GM23338 (cell line): ENCODE data around the gene LRRC28. TPM values are rescaled to one million over a fixed set of nuclear protein-coding genes. Genes with fewer than 3 reads are reported as not detected.

Experiments used
- ATAC-seq: fragments of 200-7000 bp; cut with Tn5 transposase; 3 replicates; pipeline ENCODE4 v1.9.1; 2020
- DNase-seq: peaks from one replicate; pipeline ENCODE4 v3.0.0-alpha.2; 2015; ENCODE audit warnings: low spot score
- H2AFZ ChIP-seq: fragments of 200-600 bp; sonication (generic); 2 replicates; pipeline ENCODE4 v1.8.0; 2016; ENCODE audit warnings: antibody characterized with exemption, mild to moderate bottlenecking, moderate library complexity
- H3F3A ChIP-seq: fragments of 200-600 bp; sonication (generic); replicated peaks from 2 replicates; pipeline ENCODE4 v1.8.0; 2017; ENCODE audit warnings: antibody characterized with exemption, mixed run types, low read depth
- H3K27ac ChIP-seq: fragments of 200-600 bp; sonication (generic); 2 replicates; pipeline ENCODE4 v1.6.1; 2016; ENCODE audit warnings: low read depth
- H3K27me3 ChIP-seq: fragments of 200-600 bp; sonication (generic); 2 replicates; pipeline ENCODE4 v1.8.0; 2016; ENCODE audit warnings: mild to moderate bottlenecking, mixed run types, moderate library complexity; ENCODE audit not compliant: insufficient read depth
- H3K36me3 ChIP-seq: fragments of 200-600 bp; sonication (generic); 2 replicates; pipeline ENCODE4 v1.8.0; 2016; ENCODE audit warnings: mild to moderate bottlenecking; ENCODE audit not compliant: insufficient read depth
- H3K4me1 ChIP-seq: fragments of 200-600 bp; sonication (generic); 2 replicates; pipeline ENCODE4 v1.8.0; 2016; ENCODE audit warnings: mild to moderate bottlenecking, moderate library complexity; ENCODE audit not compliant: insufficient read depth
- H3K4me2 ChIP-seq: fragments of 200-600 bp; sonication (generic); 2 replicates; pipeline ENCODE4 v1.7.1; 2017; ENCODE audit warnings: mixed run types
- H3K4me3 ChIP-seq: fragments of 200-600 bp; sonication (generic); 2 replicates; pipeline ENCODE4 v1.6.1; 2016; ENCODE audit warnings: mixed run types
- H3K79me2 ChIP-seq: fragments of 200-600 bp; sonication (generic); replicated peaks from 2 replicates; pipeline ENCODE4 v1.8.0; 2017; ENCODE audit warnings: mild to moderate bottlenecking; ENCODE audit not compliant: insufficient read depth
- H3K9me2 ChIP-seq: fragments of 200-600 bp; sonication (generic); 2 replicates; pipeline ENCODE4 v1.8.0; 2017; ENCODE audit not compliant: insufficient read depth
- H4K20me1 ChIP-seq: fragments of 200-600 bp; sonication (generic); replicated peaks from 2 replicates; pipeline ENCODE4 v1.8.0; 2017; ENCODE audit warnings: mild to moderate bottlenecking; ENCODE audit not compliant: insufficient read depth
- H3K27ac Mint-ChIP-seq: 2 replicates; pipeline ENCODE4 v1.8.0; 2020; ENCODE audit warnings: inconsistent platforms, mild to moderate bottlenecking, moderate library complexity, mixed read lengths
- H3K27me3 Mint-ChIP-seq: 3 replicates; pipeline ENCODE4 v1.8.0; 2022; ENCODE audit warnings: low read depth, mild to moderate bottlenecking, moderate library complexity, mixed read lengths, inconsistent platforms; ENCODE audit not compliant: insufficient read depth, poor library complexity
- H3K36me3 Mint-ChIP-seq: 3 replicates; pipeline ENCODE4 v1.8.0; 2021; ENCODE audit warnings: low read depth, mild to moderate bottlenecking, inconsistent platforms, moderate library complexity, mixed read lengths
- H3K4me1 Mint-ChIP-seq: 3 replicates; pipeline ENCODE4 v1.8.0; 2020; ENCODE audit warnings: mild to moderate bottlenecking, inconsistent platforms, mixed read lengths
- H3K4me3 Mint-ChIP-seq: 3 replicates; pipeline ENCODE4 v1.8.0; 2021; ENCODE audit warnings: moderate library complexity, mild to moderate bottlenecking, inconsistent platforms, mixed read lengths
- H3K9me3 Mint-ChIP-seq: 3 replicates; pipeline ENCODE4 v1.8.0; 2020; ENCODE audit warnings: moderate library complexity, mild to moderate bottlenecking, inconsistent platforms, mixed read lengths
- CREB1 ChIP-seq: fragments of 250-450 bp; sonication (Bioruptor Pico); IDR thresholded peaks from 2 replicates; pipeline ENCODE4 v1.5.0; 2020; ENCODE audit warnings: low read depth, mild to moderate bottlenecking, moderate library complexity
- CTCF ChIP-seq, 2 experiments: fragments of 200-600 bp in 1 of 2; sonication (generic) in 1 of 2; conservative IDR thresholded peaks; 2 replicates each; pipeline versions ENCODE4 v1.5.1 to v1.6.1; 2016 to 2017; ENCODE audit warnings: antibody characterized with exemption in 2 of 2, low read depth in 2 of 2, mild to moderate bottlenecking in 2 of 2, moderate library complexity in 1 of 2
- EZH2 ChIP-seq: fragments of 200-600 bp; sonication (generic); IDR thresholded peaks from one replicate; pipeline ENCODE4 v1.8.0; 2017; ENCODE audit warnings: antibody characterized with exemption, mild to moderate bottlenecking, low read depth; ENCODE audit not compliant: unreplicated experiment
- EZH2phosphoT487 ChIP-seq: fragments of 200-600 bp; sonication (generic); IDR thresholded peaks from one replicate; pipeline ENCODE4 v1.8.1; 2018; ENCODE audit warnings: antibody characterized with exemption; ENCODE audit not compliant: unreplicated experiment
- JUNB ChIP-seq: IDR thresholded peaks from one replicate; pipeline ENCODE4 v1.6.1; 2016; ENCODE audit warnings: antibody characterized with exemption; ENCODE audit not compliant: unreplicated experiment
- NANOG ChIP-seq: IDR thresholded peaks from 2 replicates; pipeline ENCODE4 v1.6.1; 2016; ENCODE audit warnings: antibody characterized with exemption, borderline replicate concordance
- POLR2AphosphoS5 ChIP-seq: IDR thresholded peaks from 2 replicates; pipeline ENCODE4 v1.6.1; 2016; ENCODE audit warnings: antibody characterized with exemption, low read depth
- REST ChIP-seq: IDR thresholded peaks from one replicate; pipeline ENCODE4 v1.6.1; 2018; ENCODE audit warnings: antibody characterized with exemption; ENCODE audit not compliant: unreplicated experiment
- STAT1 ChIP-seq: IDR thresholded peaks from one replicate; pipeline ENCODE4 v1.6.1; 2016; ENCODE audit warnings: antibody characterized with exemption; ENCODE audit not compliant: unreplicated experiment
- ZNF114 ChIP-seq: fragments of 250-450 bp; sonication (Bioruptor Pico); IDR thresholded peaks from 2 replicates; pipeline ENCODE4 v1.5.0; 2020; ENCODE audit warnings: mild to moderate bottlenecking, moderate library complexity
- ZNF331 ChIP-seq: fragments of 250-450 bp; sonication (Bioruptor Pico); IDR thresholded peaks from 2 replicates; pipeline ENCODE4 v1.5.0; 2020; ENCODE audit warnings: low read depth, mild to moderate bottlenecking, moderate library complexity
- ZNF462 ChIP-seq: fragments of 250-450 bp; sonication (Bioruptor Pico); IDR thresholded peaks from 2 replicates; pipeline ENCODE4 v1.5.0; 2020; ENCODE audit warnings: mild to moderate bottlenecking, moderate library complexity
- polyA plus RNA-seq: library from polyadenylated mRNA; unstranded; fragments of >200 nt; fragmentation: Nextera tagmentation; extraction: Ambion mirVana; gene quantifications from 2 replicates; pipeline ENCODE4 v1.2.1, GENCODE V29; 2016
- total RNA-seq: library from RNA; depleted of rRNA; stranded (reverse); fragments of >200 nt; shearing (Covaris generic); gene quantifications from 2 replicates; pipeline ENCODE4 v1.2.3, GENCODE V29; 2014
- TF ChIP-seq, protein P1 (sequence below): IDR thresholded peaks from 2 replicates; pipeline ENCODE4 v1.6.1; 2016; ENCODE audit warnings: antibody characterized with exemption

The LRRC28 gene
- total and polyA plus RNA-seq, 2 experiments from 2014 or later, result 12.9 to 28.4 TPM

DNA sequence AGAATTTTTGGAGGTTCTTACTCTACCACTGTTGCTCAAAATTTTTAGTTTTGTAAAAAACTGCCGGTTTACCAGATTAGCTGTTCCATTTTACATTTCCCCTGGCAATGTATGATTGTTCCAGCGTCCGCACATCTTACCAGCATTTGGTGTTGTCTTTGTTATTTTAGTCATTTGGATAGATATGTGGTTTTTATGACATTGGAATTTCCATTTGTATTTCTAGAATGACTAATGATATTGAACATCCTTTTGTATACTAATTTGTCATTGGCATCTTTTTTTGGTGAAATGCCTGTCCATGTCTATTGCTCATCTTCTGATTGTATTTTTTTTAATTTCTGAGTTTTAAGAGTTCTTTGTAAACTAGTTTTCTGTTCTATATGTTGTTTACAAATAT, 28.5 kb downstream of the LRRC28 start:
- TF ChIP-seq CTCF (conservative IDR thresholded peaks at IDR 0.05; ENCODE audit: low read depth in 2 of 2), result no peak
- no peak for TF ChIP-seq POLR2AphosphoS5
- TF ChIP-seq ZNF331 (CRISPR knock-in tag), result no peak
- TF ChIP-seq ZNF114 (CRISPR knock-in tag), result no peak
- TF ChIP-seq CREB1 (CRISPR knock-in tag), result no peak
- TF ChIP-seq NANOG, result no peak
- no peak for TF ChIP-seq EZH2
- no peak for TF ChIP-seq STAT1
- TF ChIP-seq REST, result no peak
- TF ChIP-seq EZH2phosphoT487, result no peak
- TF ChIP-seq, protein P1, sequence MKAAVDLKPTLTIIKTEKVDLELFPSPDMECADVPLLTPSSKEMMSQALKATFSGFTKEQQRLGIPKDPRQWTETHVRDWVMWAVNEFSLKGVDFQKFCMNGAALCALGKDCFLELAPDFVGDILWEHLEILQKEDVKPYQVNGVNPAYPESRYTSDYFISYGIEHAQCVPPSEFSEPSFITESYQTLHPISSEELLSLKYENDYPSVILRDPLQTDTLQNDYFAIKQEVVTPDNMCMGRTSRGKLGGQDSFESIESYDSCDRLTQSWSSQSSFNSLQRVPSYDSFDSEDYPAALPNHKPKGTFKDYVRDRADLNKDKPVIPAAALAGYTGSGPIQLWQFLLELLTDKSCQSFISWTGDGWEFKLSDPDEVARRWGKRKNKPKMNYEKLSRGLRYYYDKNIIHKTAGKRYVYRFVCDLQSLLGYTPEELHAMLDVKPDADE, result no peak
- no peak for TF ChIP-seq JUNB
- TF ChIP-seq ZNF462 (CRISPR knock-in tag), result no peak
- Mint-ChIP-seq H3K4me3 (no peak overlapping the region), H3K27ac (no peak overlapping the region)

More for the DNA sequence above, 28.5 kb downstream of the LRRC28 start:
- Mint-ChIP-seq H3K9me3 (no peaks in the 10 kb centered on the region), H3K4me1 (peaks cover 8% of the 10 kb centered on the region), H3K27me3 (peaks cover 5% of the 10 kb centered on the region), H3K36me3 (no peaks in the 10 kb centered on the region)
- no peaks in the 10 kb centered on the region for H3K9me2 ChIP-seq
- DNase-seq (no peak), ATAC-seq (no peak)
- H3F3A ChIP-seq, result no peaks in the 10 kb centered on the region
- no peaks in the 10 kb centered on the region for H4K20me1 ChIP-seq
- H3K36me3 ChIP-seq, result no peaks in the 10 kb centered on the region
- H3K27me3 ChIP-seq, result no peaks in the 10 kb centered on the region
- H3K27ac ChIP-seq, result no peak overlapping the region
- no peak overlapping the region for H2AFZ ChIP-seq
- no peak overlapping the region for H3K4me3 ChIP-seq
- H3K4me1 ChIP-seq, result peaks cover 8% of the 10 kb centered on the region; the same call in 1 of the 2 replicates
- H3K4me2 ChIP-seq, result no peak overlapping the region
- no peaks in the 10 kb centered on the region for H3K79me2 ChIP-seq
